ENCODE measurements around the gene NHERF2. TPM values are rescaled to one million over a fixed set of nuclear protein-coding genes. Genes with fewer than 3 reads are reported as not detected.

The NHERF2 gene
- total RNA-seq, 3 donors from 2014 or later, result 54.5 to 65.4 (median 60.0) TPM

DNA sequence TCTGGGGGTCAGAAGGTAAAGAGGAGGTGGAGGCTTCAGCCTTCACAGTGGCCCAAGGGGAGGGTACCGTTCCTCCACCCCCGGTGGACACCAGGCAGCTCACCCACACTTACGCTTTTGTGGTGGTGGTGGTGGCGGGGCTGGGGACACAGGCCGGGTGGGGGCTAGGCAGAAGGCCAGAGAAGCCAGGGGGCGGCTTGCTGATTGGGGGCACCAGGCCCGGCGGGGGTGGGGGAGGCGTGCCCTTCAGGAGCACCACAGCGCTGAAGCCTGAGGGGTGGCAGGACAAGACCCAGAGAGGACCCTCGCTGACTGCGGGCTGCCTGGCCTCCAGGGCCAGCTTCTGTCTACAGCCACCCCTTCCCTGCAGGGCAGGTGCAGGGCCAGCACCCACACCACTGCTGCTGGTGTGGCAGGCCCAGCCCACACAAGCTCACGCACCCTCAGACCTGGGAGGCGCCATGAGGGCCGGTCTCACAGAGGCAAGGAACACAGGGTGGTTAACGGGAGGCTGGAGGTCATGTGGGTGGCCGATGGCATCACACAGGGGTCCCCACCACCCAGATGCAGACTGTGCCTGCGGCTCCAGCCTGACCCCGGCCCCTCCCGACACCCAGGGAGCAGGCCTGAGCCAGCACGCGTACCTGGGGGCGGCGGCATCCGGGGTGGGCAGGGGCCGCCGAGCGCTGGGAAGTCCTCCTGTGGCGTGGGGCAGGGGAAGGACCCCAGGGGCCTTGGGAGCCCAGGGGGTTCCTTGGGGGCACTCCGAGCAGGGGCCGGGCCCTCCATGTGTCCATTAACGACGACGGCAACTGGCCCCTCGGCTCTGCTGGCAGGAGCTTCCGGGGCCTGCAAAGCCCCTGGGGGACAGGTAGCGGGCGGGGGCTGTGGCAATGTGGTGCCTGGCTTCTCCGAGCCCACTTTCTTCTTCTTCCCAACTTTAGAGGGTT lies 27.6 kb upstream of the NHERF2 start:
- no peak for ATAC-seq
- no peak for DNase-seq
- peaks cover 11% of the 10 kb centered on the region for H3K4me1 ChIP-seq (ENCODE audit: low read depth)
- H3K9me3 ChIP-seq, result no peaks in the 10 kb centered on the region
- H3K4me3 ChIP-seq, result no peak overlapping the region
- TF ChIP-seq, protein P1, sequence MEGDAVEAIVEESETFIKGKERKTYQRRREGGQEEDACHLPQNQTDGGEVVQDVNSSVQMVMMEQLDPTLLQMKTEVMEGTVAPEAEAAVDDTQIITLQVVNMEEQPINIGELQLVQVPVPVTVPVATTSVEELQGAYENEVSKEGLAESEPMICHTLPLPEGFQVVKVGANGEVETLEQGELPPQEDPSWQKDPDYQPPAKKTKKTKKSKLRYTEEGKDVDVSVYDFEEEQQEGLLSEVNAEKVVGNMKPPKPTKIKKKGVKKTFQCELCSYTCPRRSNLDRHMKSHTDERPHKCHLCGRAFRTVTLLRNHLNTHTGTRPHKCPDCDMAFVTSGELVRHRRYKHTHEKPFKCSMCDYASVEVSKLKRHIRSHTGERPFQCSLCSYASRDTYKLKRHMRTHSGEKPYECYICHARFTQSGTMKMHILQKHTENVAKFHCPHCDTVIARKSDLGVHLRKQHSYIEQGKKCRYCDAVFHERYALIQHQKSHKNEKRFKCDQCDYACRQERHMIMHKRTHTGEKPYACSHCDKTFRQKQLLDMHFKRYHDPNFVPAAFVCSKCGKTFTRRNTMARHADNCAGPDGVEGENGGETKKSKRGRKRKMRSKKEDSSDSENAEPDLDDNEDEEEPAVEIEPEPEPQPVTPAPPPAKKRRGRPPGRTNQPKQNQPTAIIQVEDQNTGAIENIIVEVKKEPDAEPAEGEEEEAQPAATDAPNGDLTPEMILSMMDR (IDR thresholded peaks at IDR 0.05), result no peak
- intact Hi-C loops (cut with DNase I, micrococcal nuclease), result no loop called here
- peaks cover 17% of the 10 kb centered on the region for H3K36me3 ChIP-seq (ENCODE audit: low read depth)

DNA sequence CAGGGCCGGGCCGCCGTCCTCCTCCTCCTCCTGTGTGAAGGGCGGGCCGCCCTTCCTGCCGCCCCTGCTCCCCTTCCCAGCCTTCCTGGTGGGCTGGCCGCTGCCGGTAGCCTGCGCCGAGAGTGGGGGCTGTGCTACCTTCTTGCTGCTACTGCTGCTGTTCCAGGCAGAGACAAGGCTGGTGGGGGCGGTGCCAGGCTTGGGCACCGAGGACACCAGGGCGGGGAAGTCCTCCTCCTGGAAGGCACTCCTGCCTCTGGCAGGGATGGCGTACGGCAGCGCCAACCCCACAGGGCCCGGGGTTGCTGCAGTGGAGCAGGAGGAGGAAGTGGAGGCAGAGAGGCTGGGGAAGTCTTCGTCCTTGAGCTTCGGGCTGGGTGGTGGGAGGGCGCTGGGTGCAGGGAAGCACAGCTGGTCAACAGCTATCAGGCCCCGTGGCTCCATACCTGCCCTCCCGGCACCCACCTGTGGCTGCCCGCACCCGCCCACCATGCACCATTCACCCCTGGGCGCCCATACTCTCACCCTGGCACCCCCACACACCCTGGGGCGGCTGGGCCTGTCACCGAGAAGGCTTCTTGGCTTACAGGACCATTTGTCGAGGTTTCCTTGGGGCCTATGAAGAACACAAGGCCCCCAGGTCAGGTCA lies 26.7 kb upstream of the NHERF2 start:
- peaks cover 17% of the 10 kb centered on the region for H3K4me1 ChIP-seq (ENCODE audit: low read depth)
- TF ChIP-seq, protein P1 (IDR thresholded peaks at IDR 0.05), result no peak
- intact Hi-C loops (cut with DNase I, micrococcal nuclease), result no loop called here
- ATAC-seq, result no peak
- no peak for DNase-seq
- no peaks in the 10 kb centered on the region for H3K9me3 ChIP-seq
- peaks cover 17% of the 10 kb centered on the region for H3K36me3 ChIP-seq (ENCODE audit: low read depth)
- no peak overlapping the region for H3K4me3 ChIP-seq

DNA sequence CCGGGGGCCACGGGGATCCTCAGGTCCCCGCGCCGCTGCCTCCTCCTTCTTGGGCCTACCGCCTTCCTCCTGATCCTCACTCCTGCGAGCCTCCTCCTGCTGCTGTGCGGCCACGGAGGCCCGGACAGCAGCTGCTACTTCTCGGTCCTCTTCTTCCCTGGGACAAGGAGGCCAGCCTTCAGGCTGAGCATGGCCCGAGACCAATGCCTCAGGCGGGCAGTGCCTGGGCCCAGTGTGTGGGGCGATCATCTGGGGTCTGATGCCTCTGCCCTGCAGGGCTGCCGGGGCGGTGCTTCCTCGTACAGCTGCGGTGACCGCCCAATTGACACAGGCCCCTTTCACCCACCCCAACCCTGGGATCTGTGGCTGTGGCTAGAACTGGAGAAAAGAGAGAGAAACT lies 25.7 kb upstream of the NHERF2 start:
- intact Hi-C loops (cut with DNase I, micrococcal nuclease), result no loop called here
- Histone ChIP-seq H3K4me1 (ENCODE audit: low read depth) (peaks cover 19% of the 10 kb centered on the region), H3K9me3 (no peaks in the 10 kb centered on the region), H3K4me3 (no peak overlapping the region), H3K36me3 (ENCODE audit: low read depth) (peaks cover 17% of the 10 kb centered on the region)
- TF ChIP-seq, protein P1 (IDR thresholded peaks at IDR 0.05), result no peak
- no peak for DNase-seq
- ATAC-seq, result no peak

DNA sequence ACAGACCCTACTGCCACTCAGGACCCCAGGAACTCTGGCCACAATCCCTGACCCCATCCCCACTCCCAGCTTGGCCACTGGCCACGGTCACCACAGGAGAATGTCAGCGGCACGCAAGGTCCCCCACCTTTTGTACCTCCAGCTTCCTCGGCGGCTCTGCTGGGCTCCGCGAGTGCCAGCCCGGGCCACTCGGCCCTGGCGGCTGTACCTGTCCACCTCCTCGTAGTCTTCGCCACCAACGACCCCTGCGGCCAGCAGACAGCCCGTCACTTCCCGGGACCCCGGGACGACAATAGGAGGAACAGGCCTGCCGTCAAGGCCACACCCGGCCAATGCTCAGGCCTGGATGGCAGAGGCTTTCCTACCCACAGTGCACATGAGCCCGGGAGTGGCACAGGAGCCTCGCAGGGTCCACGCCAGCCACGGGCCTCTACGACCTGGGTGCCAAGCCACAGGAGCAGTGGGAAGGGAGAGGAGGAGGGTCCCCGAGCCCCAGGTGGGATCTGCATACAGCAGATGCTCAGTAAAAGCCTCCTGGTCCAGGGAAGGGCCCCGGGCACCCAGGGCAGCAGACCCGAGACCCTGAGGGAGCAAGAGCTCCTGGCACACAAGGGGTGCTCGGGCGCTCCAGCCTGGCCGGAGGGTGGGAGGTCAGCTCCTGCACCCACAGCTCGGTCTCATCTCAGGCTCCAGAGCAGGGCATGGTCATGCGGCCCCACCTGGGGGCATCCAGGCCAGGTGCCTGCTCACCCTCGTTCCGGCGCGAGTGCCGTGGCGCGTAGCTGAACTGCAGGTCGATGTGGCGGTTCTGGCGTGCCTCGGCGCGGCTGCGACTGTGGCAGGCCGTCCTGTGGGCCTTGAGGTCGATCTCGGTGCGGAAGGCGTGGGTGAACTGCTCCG lies 25.0 kb upstream of the NHERF2 start:
- no peaks in the 10 kb centered on the region for H3K9me3 ChIP-seq
- no peak overlapping the region for H3K4me3 ChIP-seq
- TF ChIP-seq, protein P1 (IDR thresholded peaks at IDR 0.05), result no peak
- no peak for ATAC-seq
- H3K36me3 ChIP-seq (ENCODE audit: low read depth), result peaks cover 17% of the 10 kb centered on the region
- peaks cover 18% of the 10 kb centered on the region for H3K4me1 ChIP-seq (ENCODE audit: low read depth)
- no peak for DNase-seq
- intact Hi-C loops (cut with DNase I, micrococcal nuclease), result no loop called here
